Measurements from ENCODE around the gene SCAMP1. TPM values are rescaled to one million over a fixed set of nuclear protein-coding genes. Genes with fewer than 3 reads are reported as not detected.
"Not testable (repeated sequence)": the region's sequence is repeated elsewhere in the genome, so short reads cannot be mapped to it uniquely, and the experiment has no call there.

The SCAMP1 gene
- total RNA-seq, 2 experiments from 2014 or later = 13.6 to 14.8 TPM

- peaks cover 9% of the 10 kb centered on the region for H3K9me3 Mint-ChIP-seq
- H3K27ac Mint-ChIP-seq = no peak overlapping the region
- TF ChIP-seq CTCF (IDR thresholded peaks at IDR 0.05) = no peak
- ChIA-PET POLR2A (no interaction called here), CTCF (no interaction called here)
- ATAC-seq (no peak), DNase-seq (no peak)
- no peaks in the 10 kb centered on the region for H3K4me1 Mint-ChIP-seq (ENCODE audit: low read depth)
- peaks cover 4% of the 10 kb centered on the region for H3K27me3 Mint-ChIP-seq
- no peak overlapping the region for H3K4me3 Mint-ChIP-seq
- intact Hi-C loops (cut with micrococcal nuclease) = no loop called here
- no peaks in the 10 kb centered on the region for H3K36me3 Mint-ChIP-seq (ENCODE audit: low read depth)
Observed at GRCh38 chr5:78341440-78341839, 19.0 kb upstream of the SCAMP1 start.

- DNase-seq (no peak), ATAC-seq (no peak)
- Mint-ChIP-seq H3K9me3 (no peaks in the 10 kb centered on the region), H3K27me3 (peaks cover 5% of the 10 kb centered on the region), H3K36me3 (ENCODE audit: low read depth) (no peaks in the 10 kb centered on the region), H3K4me1 (ENCODE audit: low read depth) (no peaks in the 10 kb centered on the region), H3K27ac (no peak overlapping the region), H3K4me3 (no peak overlapping the region)
- intact Hi-C loops (cut with micrococcal nuclease) = no loop called here
- no peak for TF ChIP-seq CTCF (IDR thresholded peaks at IDR 0.05)
- CTCF ChIA-PET = no interaction called here
- POLR2A ChIA-PET = interaction anchor here (1.0 kb wide), 1 partner anchor 11 kb away, joined by 3 read pairs; no protein-coding TSS in a partner anchor
Observed at GRCh38 chr5:78345485-78345884, 14.9 kb upstream of the SCAMP1 start.

- intact Hi-C loops (cut with micrococcal nuclease) = no loop called here
- no peak overlapping the region for H3K27ac Mint-ChIP-seq
- peaks cover 9% of the 10 kb centered on the region for H3K4me1 Mint-ChIP-seq (ENCODE audit: low read depth)
- H3K9me3 Mint-ChIP-seq = no peaks in the 10 kb centered on the region
- no peak for ATAC-seq
- H3K4me3 Mint-ChIP-seq = no peak overlapping the region
- ChIA-PET POLR2A (no interaction called here), CTCF (no interaction called here)
- peaks cover under 1% of the 10 kb centered on the region for H3K27me3 Mint-ChIP-seq
- H3K36me3 Mint-ChIP-seq (ENCODE audit: low read depth) = peaks cover 7% of the 10 kb centered on the region
- no peak for TF ChIP-seq CTCF (IDR thresholded peaks at IDR 0.05)
- no peak for DNase-seq
Observed at GRCh38 chr5:78353520-78353919, 6.9 kb upstream of the SCAMP1 start.

- Mint-ChIP-seq H3K9me3 (no peaks in the 10 kb centered on the region), H3K27ac (no peak overlapping the region), H3K36me3 (ENCODE audit: low read depth) (peaks cover 12% of the 10 kb centered on the region), H3K27me3 (no peaks in the 10 kb centered on the region), H3K4me1 (ENCODE audit: low read depth) (peaks cover 15% of the 10 kb centered on the region), H3K4me3 (no peak overlapping the region)
- intact Hi-C loops (cut with micrococcal nuclease) = no loop called here
- ChIA-PET POLR2A (no interaction called here), CTCF (no interaction called here)
- ATAC-seq (no peak), DNase-seq (no peak)
- TF ChIP-seq CTCF (IDR thresholded peaks at IDR 0.05) = no peak
Observed at GRCh38 chr5:78354066-78354670, 6.2 kb upstream of the SCAMP1 start.

GRCh38 chr5:78355561-78355960 lies 4.9 kb upstream of the SCAMP1 start:
- peaks cover 16% of the 10 kb centered on the region for H3K4me1 Mint-ChIP-seq (ENCODE audit: low read depth)
- ATAC-seq (no peak), DNase-seq (no peak)
- TF ChIP-seq CTCF (IDR thresholded peaks at IDR 0.05) = no peak
- POLR2A ChIA-PET = no interaction called here
- intact Hi-C loops (cut with micrococcal nuclease) = no loop called here
- H3K4me3 Mint-ChIP-seq = no peak overlapping the region
- peaks cover 18% of the 10 kb centered on the region for H3K36me3 Mint-ChIP-seq (ENCODE audit: low read depth)
- H3K9me3 Mint-ChIP-seq = no peaks in the 10 kb centered on the region
- H3K27me3 Mint-ChIP-seq = no peaks in the 10 kb centered on the region
- H3K27ac Mint-ChIP-seq = no peak overlapping the region
- CTCF ChIA-PET = no interaction called here

GRCh38 chr5:78359455-78359830 lies 974 bp upstream of the SCAMP1 start:
- CTCF ChIA-PET = interaction anchor here (1.0 to 4.1 kb wide), 3 partner anchors 59 to 86 kb away, joined by 3 to 46 read pairs (median 8); partner anchors contain the start of gene AP3B1
- H3K27me3 Mint-ChIP-seq; intact Hi-C loops (cut with micrococcal nuclease); ATAC-seq; DNase-seq; H3K9me3 Mint-ChIP-seq: not testable (repeated sequence)
- Mint-ChIP-seq H3K4me3 (peak overlapping the region; percentile 81), H3K4me1 (ENCODE audit: low read depth) (peaks cover 32% of the 10 kb centered on the region), H3K36me3 (ENCODE audit: low read depth) (peaks cover 18% of the 10 kb centered on the region), H3K27ac (peak overlapping the region; percentile 98)
- POLR2A ChIA-PET = interaction anchor here (1.2 to 1.9 kb wide), 5 partner anchors 14 to 253 kb away, joined by 3 to 38 read pairs (median 3); partner anchors contain the start of gene AP3B1

Measured in activated CD8-positive, alpha-beta T cell treated with anti-CD3 and anti-CD28 coated beads for 36 hours (primary cell).